ENCODE data around the gene FOXF1. TPM values are rescaled to one million over a fixed set of nuclear protein-coding genes. Genes with fewer than 3 reads are reported as not detected.

FOXF1 gene
- total and polyA plus RNA-seq, 9 donors, result 0.22 to 1.5 (median 0.45) TPM

DNA sequence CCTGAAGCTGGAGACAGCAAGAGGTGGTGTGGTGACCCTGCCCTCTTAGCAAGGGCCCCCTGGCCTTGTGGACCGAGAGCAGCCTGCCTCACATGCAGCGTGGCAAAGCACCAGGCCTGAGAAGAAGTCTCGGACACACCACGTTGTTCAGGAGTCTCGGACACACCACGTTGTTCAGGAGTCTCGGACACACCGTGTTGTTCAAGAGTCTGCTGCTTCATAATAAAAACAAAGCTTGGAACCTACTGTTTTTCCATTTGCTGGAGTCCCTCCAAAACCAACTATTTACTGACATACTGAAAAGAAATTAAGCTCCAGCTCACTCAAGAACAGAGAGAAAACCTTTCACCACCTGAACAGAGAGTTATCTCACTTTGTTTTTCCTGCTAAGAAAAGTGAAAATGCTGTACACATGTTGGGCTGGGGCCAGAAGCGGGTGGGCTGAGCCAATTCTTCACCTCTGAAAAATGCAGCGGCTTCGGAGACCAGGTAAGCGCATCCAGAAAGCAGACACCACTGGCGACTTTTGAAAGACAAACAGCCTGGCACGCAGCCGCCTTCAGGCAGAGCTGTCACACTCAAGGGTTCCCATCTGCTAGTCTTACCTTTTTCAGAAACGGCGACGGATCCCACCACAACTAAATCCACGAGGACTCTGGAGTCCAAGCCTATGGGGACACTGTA is 35.8 kb downstream of the FOXF1 start:
- no peak overlapping the region for H3K4me3 ChIP-seq
- no peaks in the 10 kb centered on the region for H3K27me3 ChIP-seq
- DNase-seq, result no peak
- H3K4me1 ChIP-seq (ENCODE audit: insufficient read depth), result no peaks in the 10 kb centered on the region
- H3K27ac ChIP-seq, result no peak overlapping the region
- TF ChIP-seq CTCF (IDR thresholded peaks at IDR 0.05) (no peak), POLR2A (IDR thresholded peaks at IDR 0.05) (no peak), EP300 (IDR thresholded peaks at IDR 0.05) (no peak)
- no peaks in the 10 kb centered on the region for H3K36me3 ChIP-seq
- intact Hi-C loops (cut with DNase I), result no loop called here
- H3K9me3 ChIP-seq, result no peaks in the 10 kb centered on the region
- 57 to 78% (median 64%) methylated on average over 19 of the region's 19 CpGs for WGBS, 3 donors

DNA sequence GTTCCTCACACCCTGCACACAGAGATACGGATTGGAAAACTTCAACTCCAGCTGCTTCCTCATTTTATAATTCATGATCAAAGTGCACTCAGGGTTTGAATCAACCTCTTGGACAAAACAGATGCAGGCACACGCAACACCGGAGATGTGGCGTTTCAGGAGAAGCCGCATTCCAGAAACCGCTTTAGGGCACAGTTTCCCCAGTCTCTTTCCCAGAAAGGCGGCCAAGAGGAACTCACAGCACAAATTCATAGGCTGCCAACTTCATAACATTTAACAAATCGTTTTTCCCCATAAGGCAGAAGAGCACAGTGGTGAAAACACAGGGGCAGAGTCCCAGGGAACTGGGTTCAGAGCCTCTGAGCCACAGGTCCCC is 36.3 kb downstream of the FOXF1 start:
- intact Hi-C loops (cut with DNase I), result no loop called here
- WGBS, 3 donors, result 86 to 92% (median 92%) methylated on average over 8 of the region's 8 CpGs
- Histone ChIP-seq H3K4me3 (no peak overlapping the region), H3K27ac (no peak overlapping the region), H3K4me1 (ENCODE audit: insufficient read depth) (no peaks in the 10 kb centered on the region), H3K9me3 (no peaks in the 10 kb centered on the region), H3K27me3 (no peaks in the 10 kb centered on the region), H3K36me3 (no peaks in the 10 kb centered on the region)
- TF ChIP-seq CTCF (IDR thresholded peaks at IDR 0.05) (no peak), EP300 (IDR thresholded peaks at IDR 0.05) (no peak), POLR2A (IDR thresholded peaks at IDR 0.05) (no peak)
- no peak for DNase-seq

DNA sequence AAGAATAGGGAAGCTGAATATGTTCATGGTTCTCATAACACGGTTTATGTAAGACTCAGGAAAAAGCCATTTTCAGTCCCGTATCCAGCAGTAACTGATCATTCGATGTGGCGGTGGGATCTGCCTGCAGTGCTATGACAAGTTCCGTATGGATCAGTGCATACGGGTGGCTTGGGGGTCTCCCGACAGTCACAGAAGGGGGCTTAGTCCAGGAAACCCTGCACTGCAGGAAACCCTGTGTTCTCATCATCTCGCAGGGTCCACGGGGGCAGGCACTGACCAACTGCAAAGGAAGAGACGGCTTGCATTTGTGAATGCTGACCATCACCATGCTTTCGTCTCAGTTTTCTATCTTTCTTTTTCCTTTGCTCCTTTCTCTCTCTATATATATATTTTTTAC is 37.0 kb downstream of the FOXF1 start:
- Histone ChIP-seq H3K36me3 (no peaks in the 10 kb centered on the region), H3K27me3 (no peaks in the 10 kb centered on the region), H3K4me3 (no peak overlapping the region), H3K27ac (no peak overlapping the region), H3K9me3 (no peaks in the 10 kb centered on the region), H3K4me1 (ENCODE audit: insufficient read depth) (no peaks in the 10 kb centered on the region)
- no peak for TF ChIP-seq EP300 (IDR thresholded peaks at IDR 0.05)
- TF ChIP-seq CTCF (IDR thresholded peaks at IDR 0.05), result no peak
- TF ChIP-seq POLR2A (IDR thresholded peaks at IDR 0.05), result no peak
- WGBS, 3 donors, result 93 to 96% (median 94%) methylated on average over 11 of the region's 11 CpGs
- DNase-seq, result no peak
- intact Hi-C loops (cut with DNase I), result no loop called here

- 73 to 81% (median 79%) methylated on average over 8 of the region's 8 CpGs for WGBS, 3 donors
- Histone ChIP-seq H3K36me3 (no peaks in the 10 kb centered on the region), H3K27me3 (no peaks in the 10 kb centered on the region), H3K4me3 (no peak overlapping the region), H3K4me1 (ENCODE audit: insufficient read depth) (peaks cover 2% of the 10 kb centered on the region), H3K9me3 (no peaks in the 10 kb centered on the region), H3K27ac (no peak overlapping the region)
- intact Hi-C loops (cut with DNase I), result no loop called here
- TF ChIP-seq POLR2A (IDR thresholded peaks at IDR 0.05), result no peak
- TF ChIP-seq EP300 (IDR thresholded peaks at IDR 0.05), result no peak
- DNase-seq, result no peak
These were observed 39.0 kb downstream of the FOXF1 start for GRCh38 chr16:86549076-86549892.

DNA sequence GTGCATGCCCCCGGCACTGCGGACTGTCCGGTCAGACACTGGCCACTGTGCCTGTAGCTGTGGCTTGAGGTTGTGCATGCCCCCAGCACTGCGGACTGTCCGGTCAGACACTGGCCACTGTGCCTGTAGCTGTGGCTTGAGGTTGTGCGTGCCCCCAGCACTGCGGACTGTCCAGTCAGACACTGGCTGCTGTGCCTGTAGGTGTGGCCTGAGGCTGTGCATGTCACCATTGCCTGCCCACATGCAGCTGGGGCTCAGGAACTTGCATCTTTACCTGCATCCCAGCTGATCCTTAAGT is 39.5 kb downstream of the FOXF1 start:
- no peaks in the 10 kb centered on the region for H3K9me3 ChIP-seq
- no peak overlapping the region for H3K4me3 ChIP-seq
- no peak for DNase-seq
- H3K4me1 ChIP-seq (ENCODE audit: insufficient read depth), result peaks cover 2% of the 10 kb centered on the region
- TF ChIP-seq POLR2A (IDR thresholded peaks at IDR 0.05) (no peak), EP300 (IDR thresholded peaks at IDR 0.05) (no peak), CTCF (IDR thresholded peaks at IDR 0.05) (no peak)
- WGBS, 3 donors, result 96 to 99% (median 96%) methylated on average over 6 to 7 of the region's 7 CpGs
- H3K27ac ChIP-seq, result no peak overlapping the region
- no peaks in the 10 kb centered on the region for H3K36me3 ChIP-seq
- intact Hi-C loops (cut with DNase I), result no loop called here
- H3K27me3 ChIP-seq, result no peaks in the 10 kb centered on the region
